ENCODE measurements around the gene B3GALT6.

- TF ChIP-seq, protein P1, sequence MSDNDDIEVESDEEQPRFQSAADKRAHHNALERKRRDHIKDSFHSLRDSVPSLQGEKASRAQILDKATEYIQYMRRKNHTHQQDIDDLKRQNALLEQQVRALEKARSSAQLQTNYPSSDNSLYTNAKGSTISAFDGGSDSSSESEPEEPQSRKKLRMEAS (IDR thresholded peaks at IDR 0.05; ENCODE audit: low read depth, low read length), result no peak
- TF ChIP-seq CTCF (IDR thresholded peaks at IDR 0.05; ENCODE audit: low read depth, low read length) (no peak), POLR2A (IDR thresholded peaks at IDR 0.05; ENCODE audit: extremely low read depth, insufficient read length) (no peak), MYC (IDR thresholded peaks at IDR 0.05; ENCODE audit: low read depth, low read length) (no peak)
Measured at GRCh38 chr1:1225913-1226312, 6.1 kb upstream of the B3GALT6 start.
